ENCODE data around the gene TLX3.

TLX3 gene

GRCh38 chr5:171306781-171307591, 2.1 kb upstream of the TLX3 start:
- DNase-seq, result no peak

- DNase-seq, result no peak
Observed at GRCh38 chr5:171307789-171308452, 1.1 kb upstream of the TLX3 start.

- DNase-seq, result no peak
Observed at GRCh38 chr5:171309276-171310211, 496 bp downstream of the TLX3 start.

- no peak for DNase-seq
Observed at GRCh38 chr5:171310212-171310818, 1.3 kb downstream of the TLX3 start.

- no peak for DNase-seq
Observed at GRCh38 chr5:171310819-171311321, 1.8 kb downstream of the TLX3 start.

GRCh38 chr5:171311322-171312077, 2.5 kb downstream of the TLX3 start:
- DNase-seq, result no peak

GRCh38 chr5:171312129-171312974, 3.3 kb downstream of the TLX3 start:
- no peak for DNase-seq

GRCh38 chr5:171313481-171314206, 4.6 kb downstream of the TLX3 start:
- DNase-seq, result no peak

GRCh38 chr5:171314728-171315385, 5.8 kb downstream of the TLX3 start:
- DNase-seq, result no peak

- DNase-seq, result no peak
Observed at GRCh38 chr5:171315386-171315891, 6.4 kb downstream of the TLX3 start.

GRCh38 chr5:171315925-171316257, 6.8 kb downstream of the TLX3 start:
- no peak for DNase-seq

- DNase-seq, result no peak
Observed at GRCh38 chr5:171316258-171317121, 7.4 kb downstream of the TLX3 start.

- no peak for DNase-seq
Observed at GRCh38 chr5:171317230-171317629, 8.2 kb downstream of the TLX3 start.

GRCh38 chr5:171318026-171318425, 9.0 kb downstream of the TLX3 start:
- DNase-seq, result no peak

- DNase-seq, result no peak
Observed at GRCh38 chr5:171321447-171321846, 12.4 kb downstream of the TLX3 start.

- DNase-seq, result no peak
Observed at GRCh38 chr5:171322527-171322926, 13.5 kb downstream of the TLX3 start.

GRCh38 chr5:171323007-171323406, 14.0 kb downstream of the TLX3 start:
- no peak for DNase-seq

GRCh38 chr5:171323806-171324632, 15.0 kb downstream of the TLX3 start:
- DNase-seq, result no peak

Measured in CD4-positive, alpha-beta T cell treated with Interferon alpha-2 for 1 hour (primary cell).